ENCODE data around the gene PITX2.

PITX2 gene

DNA sequence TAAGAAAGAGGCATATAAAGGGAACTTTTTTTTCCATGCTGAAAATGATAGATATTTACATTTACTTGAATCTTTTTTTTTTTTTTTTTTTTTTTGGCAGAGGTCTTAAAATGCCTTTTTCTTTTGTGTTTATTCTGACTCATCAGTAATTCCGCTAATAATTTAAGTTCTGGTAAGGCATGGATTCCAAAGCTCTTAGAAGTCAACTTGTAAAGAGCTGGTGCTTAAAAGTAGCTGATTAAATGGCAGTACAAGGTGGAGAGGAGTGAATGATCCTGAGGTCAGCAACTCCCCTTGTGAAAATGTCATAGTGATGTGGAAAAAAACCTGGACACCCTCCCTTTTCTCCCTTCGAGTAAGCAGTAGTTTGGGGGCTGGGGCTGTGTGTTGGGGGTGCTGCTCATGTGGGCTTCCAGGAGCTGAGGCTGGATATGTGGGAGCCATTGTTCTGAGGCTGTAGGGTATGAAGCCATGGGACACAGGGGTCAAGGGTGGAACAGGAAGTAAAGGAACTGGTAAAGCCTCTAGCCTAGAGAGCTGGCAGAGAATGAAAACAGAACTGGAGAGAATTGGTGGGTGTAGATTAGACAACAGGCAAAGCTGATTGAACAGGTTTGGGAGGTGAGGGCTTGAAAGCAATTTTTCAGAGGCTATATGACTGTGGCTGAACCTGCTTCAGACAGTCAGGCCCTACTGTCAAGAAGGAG is 41.0 kb upstream of the PITX2 start:
- Histone ChIP-seq H3K4me2 (ENCODE audit: insufficient read depth, low read length) (no peak overlapping the region), H3K79me2 (ENCODE audit: insufficient read depth, low read length) (no peaks in the 10 kb centered on the region), H3K4me1 (ENCODE audit: insufficient read depth, low read length) (no peaks in the 10 kb centered on the region), H3K9me3 (ENCODE audit: insufficient read depth, low read length, severe bottlenecking) (no peaks in the 10 kb centered on the region), H3K27ac (ENCODE audit: low read length) (no peak overlapping the region), H3K4me3 (ENCODE audit: low read depth in 1 of 2, low read length in 2 of 2) (no peak overlapping the region), H4K20me1 (ENCODE audit: insufficient read depth, low read length) (no peaks in the 10 kb centered on the region), H3K9ac (ENCODE audit: low read depth, low read length) (no peak overlapping the region), H3K36me3 (ENCODE audit: insufficient read depth, low read length) (no peaks in the 10 kb centered on the region), H3K27me3 (ENCODE audit: insufficient read depth, low read length, poor library complexity) (peaks cover 7% of the 10 kb centered on the region), H2AFZ (ENCODE audit: low read depth, low read length) (no peak overlapping the region; the same call in 1 of the 2 replicates)
- DNase-seq (no peak), ATAC-seq (ENCODE audit: insufficient read depth, low read depth) (no peak)
- TF ChIP-seq, protein P1, sequence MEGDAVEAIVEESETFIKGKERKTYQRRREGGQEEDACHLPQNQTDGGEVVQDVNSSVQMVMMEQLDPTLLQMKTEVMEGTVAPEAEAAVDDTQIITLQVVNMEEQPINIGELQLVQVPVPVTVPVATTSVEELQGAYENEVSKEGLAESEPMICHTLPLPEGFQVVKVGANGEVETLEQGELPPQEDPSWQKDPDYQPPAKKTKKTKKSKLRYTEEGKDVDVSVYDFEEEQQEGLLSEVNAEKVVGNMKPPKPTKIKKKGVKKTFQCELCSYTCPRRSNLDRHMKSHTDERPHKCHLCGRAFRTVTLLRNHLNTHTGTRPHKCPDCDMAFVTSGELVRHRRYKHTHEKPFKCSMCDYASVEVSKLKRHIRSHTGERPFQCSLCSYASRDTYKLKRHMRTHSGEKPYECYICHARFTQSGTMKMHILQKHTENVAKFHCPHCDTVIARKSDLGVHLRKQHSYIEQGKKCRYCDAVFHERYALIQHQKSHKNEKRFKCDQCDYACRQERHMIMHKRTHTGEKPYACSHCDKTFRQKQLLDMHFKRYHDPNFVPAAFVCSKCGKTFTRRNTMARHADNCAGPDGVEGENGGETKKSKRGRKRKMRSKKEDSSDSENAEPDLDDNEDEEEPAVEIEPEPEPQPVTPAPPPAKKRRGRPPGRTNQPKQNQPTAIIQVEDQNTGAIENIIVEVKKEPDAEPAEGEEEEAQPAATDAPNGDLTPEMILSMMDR (IDR thresholded peaks at IDR 0.05; ENCODE audit: borderline replicate concordance, extremely low read depth, low read length, poor library complexity, severe bottlenecking), result no peak
- no peak for TF ChIP-seq EZH2 (IDR thresholded peaks at IDR 0.05; ENCODE audit: borderline replicate concordance, low read depth, low read length, severe bottlenecking)

DNA sequence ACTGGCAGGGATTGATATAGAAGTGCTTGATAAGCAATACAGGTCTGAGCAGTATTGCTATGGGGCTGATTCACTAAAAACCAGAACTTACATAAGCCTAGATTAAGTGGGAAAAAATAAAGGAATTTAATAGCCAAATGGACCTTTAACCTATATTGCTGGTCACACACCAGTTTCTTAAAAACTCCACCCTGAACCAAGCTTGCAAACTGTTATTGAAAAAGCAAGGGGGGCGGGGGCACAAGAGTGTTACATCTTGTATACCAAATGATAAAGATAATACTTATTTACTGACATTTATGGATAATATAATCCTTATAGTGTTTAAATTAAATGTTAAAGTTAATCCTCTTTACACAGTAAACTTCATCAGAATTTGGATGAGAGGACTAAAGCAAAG is 40.3 kb upstream of the PITX2 start:
- no peak overlapping the region for H3K4me3 ChIP-seq (ENCODE audit: low read depth in 1 of 2, low read length in 2 of 2)
- H3K27ac ChIP-seq (ENCODE audit: low read length), result no peak overlapping the region

DNA sequence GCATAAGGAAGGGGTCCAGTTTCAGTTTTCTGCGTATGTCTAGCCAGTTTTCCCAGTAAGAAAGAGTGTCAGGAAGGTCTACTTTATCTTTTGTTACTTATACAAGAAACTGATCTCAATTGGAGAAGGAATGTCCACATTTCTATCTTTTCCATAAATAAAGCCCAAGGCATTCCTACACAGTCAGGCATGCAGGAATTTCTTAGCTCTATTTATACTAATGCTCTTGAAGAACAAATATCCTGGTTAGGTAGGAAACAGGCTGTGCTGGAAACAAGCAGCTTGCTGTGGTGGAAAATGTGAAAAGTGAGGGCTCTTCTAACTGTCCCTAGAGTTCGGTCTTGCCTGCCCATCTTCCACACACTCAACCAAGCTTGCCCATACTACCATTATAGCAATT is 37.9 kb upstream of the PITX2 start:
- no peak for TF ChIP-seq EZH2 (IDR thresholded peaks at IDR 0.05; ENCODE audit: borderline replicate concordance, low read depth, low read length, severe bottlenecking)
- TF ChIP-seq, protein P1 (IDR thresholded peaks at IDR 0.05; ENCODE audit: borderline replicate concordance, extremely low read depth, low read length, poor library complexity, severe bottlenecking), result no peak
- Histone ChIP-seq H3K9ac (ENCODE audit: low read depth, low read length) (no peak overlapping the region), H3K4me2 (ENCODE audit: insufficient read depth, low read length) (no peak overlapping the region), H4K20me1 (ENCODE audit: insufficient read depth, low read length) (no peaks in the 10 kb centered on the region), H3K4me3 (ENCODE audit: low read depth in 1 of 2, low read length in 2 of 2) (no peak overlapping the region), H3K27me3 (ENCODE audit: insufficient read depth, low read length, poor library complexity) (peaks cover 11% of the 10 kb centered on the region), H3K36me3 (ENCODE audit: insufficient read depth, low read length) (no peaks in the 10 kb centered on the region), H3K9me3 (ENCODE audit: insufficient read depth, low read length, severe bottlenecking) (no peaks in the 10 kb centered on the region), H3K4me1 (ENCODE audit: insufficient read depth, low read length) (no peaks in the 10 kb centered on the region), H3K27ac (ENCODE audit: low read length) (no peak overlapping the region), H3K79me2 (ENCODE audit: insufficient read depth, low read length) (no peaks in the 10 kb centered on the region), H2AFZ (ENCODE audit: low read depth, low read length) (no peak overlapping the region)
- no peak for ATAC-seq (ENCODE audit: insufficient read depth, low read depth)
- DNase-seq, result no peak

More for the DNA sequence above, 40.3 kb upstream of the PITX2 start:
- H2AFZ ChIP-seq (ENCODE audit: low read depth, low read length), result no peak overlapping the region
- H3K9ac ChIP-seq (ENCODE audit: low read depth, low read length), result no peak overlapping the region
- H3K9me3 ChIP-seq (ENCODE audit: insufficient read depth, low read length, severe bottlenecking), result no peaks in the 10 kb centered on the region
- H3K4me2 ChIP-seq (ENCODE audit: insufficient read depth, low read length), result no peak overlapping the region
- no peak for TF ChIP-seq EZH2 (IDR thresholded peaks at IDR 0.05; ENCODE audit: borderline replicate concordance, low read depth, low read length, severe bottlenecking)
- TF ChIP-seq, protein P1 (IDR thresholded peaks at IDR 0.05; ENCODE audit: borderline replicate concordance, extremely low read depth, low read length, poor library complexity, severe bottlenecking), result no peak
- H3K79me2 ChIP-seq (ENCODE audit: insufficient read depth, low read length), result no peaks in the 10 kb centered on the region
- H3K4me1 ChIP-seq (ENCODE audit: insufficient read depth, low read length), result no peaks in the 10 kb centered on the region
- ATAC-seq (ENCODE audit: insufficient read depth, low read depth) (no peak), DNase-seq (no peak)
- H3K36me3 ChIP-seq (ENCODE audit: insufficient read depth, low read length), result no peaks in the 10 kb centered on the region
- no peaks in the 10 kb centered on the region for H4K20me1 ChIP-seq (ENCODE audit: insufficient read depth, low read length)
- peaks cover 7% of the 10 kb centered on the region for H3K27me3 ChIP-seq (ENCODE audit: insufficient read depth, low read length, poor library complexity)

Measured in DND-41 (cell line).